Colon (tissue), 2 donors: ENCODE results near the gene STARD7.
"Not testable (repeated sequence)": the region's sequence is repeated elsewhere in the genome, so short reads cannot be mapped to it uniquely, and the experiment has no call there.

Source experiments
- FAIRE-seq: peaks from 2 replicates; lab custom pipeline; 2012; peaks lifted over from hg19 to GRCh38; lab: Jason Lieb, UNC
- donor health status: control.
- donor health status: control.

Gene STARD7

DNA sequence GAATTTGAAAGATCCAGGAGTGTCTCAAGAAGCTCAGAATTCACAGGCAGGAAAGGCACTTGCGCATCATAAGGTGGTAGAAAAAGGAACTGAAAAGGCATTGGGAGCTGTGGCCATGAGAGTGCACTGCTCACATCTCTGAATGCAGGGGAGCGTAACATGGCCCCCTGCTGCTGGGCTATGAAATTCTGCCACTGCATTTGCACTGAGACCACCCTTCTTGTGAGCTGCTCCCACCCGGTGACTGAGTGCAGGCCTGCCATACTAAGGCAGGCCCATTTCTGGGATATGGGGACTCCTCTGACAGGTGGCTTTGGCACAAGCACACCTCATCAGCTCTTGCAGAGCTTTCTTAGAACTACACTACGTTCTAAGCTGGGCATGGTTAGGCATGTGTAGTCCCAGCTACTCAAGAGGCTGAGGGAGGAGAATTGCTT lies 25.3 kb upstream of the STARD7 start:
- FAIRE-seq, result no peak

DNA sequence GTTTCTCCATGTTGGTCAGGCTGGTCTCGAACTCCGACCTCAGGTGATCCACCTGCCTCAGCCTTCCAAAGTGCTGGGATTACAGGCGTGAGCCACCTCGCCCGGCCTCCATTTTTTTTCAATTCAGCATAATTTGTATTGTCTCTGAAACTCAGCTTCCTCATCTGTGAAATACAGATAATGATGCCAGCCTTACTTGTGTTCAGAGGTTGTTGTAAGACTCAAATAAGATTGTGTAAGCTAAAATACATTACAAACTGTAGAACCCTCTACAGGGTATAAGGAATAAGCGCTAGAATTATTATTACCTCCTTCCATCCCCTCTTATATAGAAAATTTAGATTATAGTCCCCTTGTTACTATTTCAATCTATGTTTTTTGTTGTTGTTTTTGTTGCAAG lies 24.8 kb upstream of the STARD7 start:
- FAIRE-seq, result no peak

DNA sequence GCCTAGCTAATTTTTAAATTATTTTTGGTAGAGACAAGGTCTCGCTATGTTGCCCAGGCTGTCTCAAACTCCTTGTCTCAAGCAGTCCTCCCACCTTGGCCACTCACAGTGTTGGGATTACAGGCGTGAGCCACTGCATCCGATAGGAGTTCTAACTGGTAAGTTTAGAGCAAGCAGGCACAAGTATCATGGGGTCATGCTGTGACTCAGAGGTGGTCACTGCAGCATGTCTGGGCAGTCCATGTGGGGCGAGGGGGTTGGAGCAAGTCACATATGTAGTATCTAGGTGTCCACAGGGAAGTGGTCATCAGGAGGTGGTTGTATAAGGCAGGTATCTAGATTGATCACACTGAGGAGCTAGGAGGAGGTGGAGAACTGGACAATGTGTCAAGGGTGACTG lies 22.7 kb upstream of the STARD7 start:
- no peak for FAIRE-seq

DNA sequence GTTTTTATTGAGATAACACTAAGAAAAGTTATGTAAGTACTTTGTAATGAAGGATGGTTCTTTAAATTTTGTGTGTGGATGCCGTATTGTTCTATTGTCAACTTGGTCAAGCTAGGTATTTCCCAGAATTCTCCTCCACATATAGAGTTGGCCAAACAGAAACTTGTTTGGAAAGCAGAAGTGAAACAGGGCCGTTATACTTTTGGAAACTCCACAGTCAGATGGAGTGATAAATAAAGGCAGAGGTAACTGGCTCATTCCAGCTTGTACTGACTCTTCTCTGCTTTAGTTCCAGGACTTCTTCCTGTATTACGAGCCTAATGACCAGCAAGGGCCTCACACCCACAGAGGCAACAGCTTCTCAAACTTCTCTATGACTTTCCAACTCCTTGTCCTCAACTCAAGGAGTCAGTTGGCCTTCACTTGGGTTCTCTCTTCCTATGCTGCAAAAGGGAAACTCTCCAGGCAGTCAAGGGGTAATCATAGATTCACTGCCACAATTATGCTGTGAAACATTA lies 16.4 kb upstream of the STARD7 start:
- no peak for FAIRE-seq

DNA sequence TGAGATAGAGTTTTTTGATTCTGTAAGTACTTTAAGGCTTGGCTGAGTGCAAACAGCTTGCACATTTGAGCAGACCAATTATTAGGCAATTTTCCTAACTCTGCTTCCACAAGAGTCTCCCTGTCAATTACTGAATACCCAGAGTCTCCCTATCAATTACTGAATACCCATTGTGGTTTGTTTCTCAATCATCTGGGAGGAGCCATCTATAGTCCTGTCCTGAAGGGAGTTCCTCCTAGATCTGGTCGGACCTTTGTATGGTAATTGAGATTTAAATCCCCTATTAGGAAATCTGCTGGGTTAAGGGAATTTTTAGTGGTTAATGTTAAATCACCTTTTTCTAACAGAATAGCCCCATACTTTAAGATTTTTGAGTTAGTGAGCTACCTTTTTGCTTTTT lies 12.5 kb upstream of the STARD7 start:
- not testable (repeated sequence) for FAIRE-seq

DNA sequence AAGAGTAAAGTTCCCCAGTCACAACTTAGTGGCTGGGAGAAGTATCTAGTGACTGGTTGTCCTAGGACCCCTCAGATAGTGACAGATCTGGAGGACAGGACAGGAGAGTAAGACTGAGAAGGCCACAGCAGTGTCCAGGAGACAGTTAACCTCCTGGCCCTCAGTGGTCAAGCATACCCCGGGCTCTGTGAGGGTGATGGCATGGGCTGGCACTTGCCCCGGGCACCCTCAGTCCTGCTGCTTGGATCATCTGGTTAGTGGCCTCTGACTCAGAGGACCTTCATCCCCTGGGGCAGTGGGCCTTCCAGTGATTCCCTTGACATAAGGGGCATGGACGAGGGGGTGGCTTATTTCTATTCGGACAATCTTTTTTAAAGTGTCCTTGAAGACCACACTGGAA lies 11.3 kb upstream of the STARD7 start:
- not testable (repeated sequence) for FAIRE-seq

DNA sequence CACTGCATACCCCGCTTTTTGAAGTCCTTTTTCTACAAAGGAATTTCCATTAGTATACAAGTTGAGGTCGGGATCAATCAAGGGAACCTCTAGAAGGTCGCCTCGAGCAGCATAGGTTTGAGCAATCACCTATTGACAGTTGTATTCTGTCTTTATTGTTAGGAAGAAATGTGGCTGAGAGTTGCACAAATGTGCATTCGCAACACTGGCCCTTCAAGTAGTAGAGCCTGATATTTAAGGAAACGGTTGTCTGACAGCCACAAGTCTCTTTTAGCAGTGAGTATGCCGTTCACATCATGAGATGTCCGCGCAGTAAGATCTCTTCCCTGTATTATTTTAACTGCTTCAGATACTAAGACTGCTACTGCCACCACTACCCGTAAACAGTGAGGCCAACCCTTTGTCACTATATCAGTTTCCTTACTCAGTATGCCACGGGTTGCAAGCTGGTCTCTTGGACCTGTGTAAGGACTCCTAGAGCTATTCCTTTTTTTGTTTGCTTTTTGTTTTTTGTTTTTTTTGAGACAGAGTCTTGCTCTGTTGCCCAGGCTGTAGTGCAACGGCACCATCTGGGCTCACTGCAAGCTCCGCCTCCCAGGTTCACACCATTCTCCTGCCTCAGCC lies 10.0 kb upstream of the STARD7 start:
- no peak for FAIRE-seq

DNA sequence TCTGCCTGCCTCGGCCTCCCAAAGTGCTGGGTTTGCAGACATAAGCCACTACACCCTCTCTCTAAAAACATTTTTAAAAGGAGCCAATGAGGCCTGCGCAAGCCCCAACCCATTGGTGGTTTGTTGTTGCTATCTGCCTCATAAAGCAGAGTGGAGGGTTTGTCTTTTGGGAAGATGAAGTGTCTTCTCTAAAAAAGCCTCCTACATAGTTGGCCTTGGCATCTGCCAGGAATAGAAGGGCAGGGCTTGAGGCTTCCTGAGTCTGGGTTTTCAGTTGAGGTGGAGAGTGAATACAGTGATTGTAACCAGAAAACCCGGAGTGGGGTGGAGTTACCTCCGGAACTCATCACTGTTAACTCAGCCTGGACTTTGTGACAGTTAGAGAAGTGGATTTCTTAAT lies 5.9 kb upstream of the STARD7 start:
- FAIRE-seq, result no peak

DNA sequence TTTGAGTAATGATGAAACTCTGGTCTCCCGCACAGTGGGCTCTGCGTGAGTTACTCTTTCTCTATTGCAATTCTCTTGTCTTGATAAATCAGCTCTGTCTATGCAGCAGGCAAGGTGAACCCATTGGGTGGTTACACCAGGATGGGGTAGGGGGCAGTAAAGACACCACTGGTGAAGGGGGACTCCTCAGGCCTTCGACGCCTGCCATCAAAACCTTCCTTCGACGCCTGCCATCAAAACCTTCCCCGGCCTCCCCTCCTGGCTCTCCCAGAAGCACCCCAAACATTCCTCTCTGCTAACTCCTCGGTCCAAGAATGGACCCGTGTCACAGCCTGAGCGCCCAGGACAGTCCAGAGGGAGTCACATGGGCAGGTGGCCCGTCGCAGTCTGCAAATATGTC lies 4.8 kb upstream of the STARD7 start:
- no peak for FAIRE-seq

DNA sequence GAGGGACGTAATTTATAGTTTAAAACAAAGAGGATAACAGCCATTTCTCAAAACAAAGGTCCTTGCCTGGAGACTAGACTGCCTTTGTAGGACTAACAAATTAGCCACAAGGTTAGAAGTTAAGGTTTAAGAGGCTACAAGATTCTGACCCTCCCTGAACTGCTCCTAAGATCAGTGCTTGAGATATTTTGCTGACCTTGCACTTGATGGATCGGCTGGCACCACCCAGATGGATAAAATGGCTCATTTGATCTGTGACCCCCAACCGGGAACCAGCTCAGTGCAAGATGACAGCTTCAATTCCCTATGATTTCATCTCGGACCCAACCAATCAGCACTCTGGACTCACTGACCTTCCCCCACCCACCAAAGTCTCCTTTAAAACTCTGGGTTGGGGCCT lies 3.7 kb upstream of the STARD7 start:
- no peak for FAIRE-seq

DNA sequence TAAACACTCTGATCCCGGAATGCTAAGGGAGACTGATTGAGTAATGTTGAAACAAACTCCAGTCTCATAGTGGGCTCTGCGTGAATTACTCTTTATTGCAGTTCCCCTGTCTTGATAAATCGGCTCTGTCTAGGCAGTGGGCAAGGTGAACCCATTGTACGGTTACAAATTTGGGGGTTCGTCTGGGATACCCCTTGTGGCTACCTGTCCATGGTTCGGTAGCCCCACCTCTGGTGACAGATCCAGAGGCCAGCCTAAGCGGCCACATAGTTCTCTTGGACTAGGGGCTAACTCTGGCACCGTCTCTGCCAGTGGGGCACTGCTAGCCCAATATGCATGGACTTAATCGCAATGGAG lies 1.1 kb upstream of the STARD7 start:
- no peak for FAIRE-seq

DNA sequence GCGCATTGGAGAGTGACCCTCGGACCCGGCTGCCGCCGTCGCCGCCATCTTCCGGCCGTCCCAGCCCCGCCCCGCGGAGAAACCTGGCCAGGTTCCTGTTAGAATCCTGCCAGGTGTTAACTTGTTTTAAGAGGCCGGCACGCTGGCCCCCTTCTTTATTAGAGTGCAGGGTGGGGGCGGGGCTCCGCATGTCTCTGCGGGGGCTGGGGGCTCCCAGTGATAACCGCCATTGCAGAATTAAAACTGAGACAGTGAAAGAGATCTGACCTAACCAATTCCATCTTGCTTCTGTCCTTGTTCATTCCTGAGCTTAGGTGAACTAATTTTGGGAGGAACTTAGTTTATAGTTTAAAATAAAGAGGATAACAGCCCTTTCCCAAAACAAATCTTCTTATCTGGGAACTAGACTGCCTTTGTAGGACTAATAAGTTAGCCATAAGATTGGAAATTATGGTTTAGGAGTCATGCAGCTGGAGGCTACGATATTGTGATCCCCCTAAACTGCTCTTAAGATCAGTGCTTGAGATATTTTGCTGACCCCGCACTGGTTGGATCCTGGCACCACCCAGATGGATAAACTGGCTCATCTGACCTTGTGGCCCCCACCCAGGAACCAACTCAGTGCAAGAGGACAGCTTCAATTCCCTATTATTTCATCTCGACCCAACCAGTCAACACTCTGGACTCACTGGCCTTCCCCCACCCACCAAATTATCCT lies 543 bp upstream of the STARD7 start:
- FAIRE-seq, result no peak

DNA sequence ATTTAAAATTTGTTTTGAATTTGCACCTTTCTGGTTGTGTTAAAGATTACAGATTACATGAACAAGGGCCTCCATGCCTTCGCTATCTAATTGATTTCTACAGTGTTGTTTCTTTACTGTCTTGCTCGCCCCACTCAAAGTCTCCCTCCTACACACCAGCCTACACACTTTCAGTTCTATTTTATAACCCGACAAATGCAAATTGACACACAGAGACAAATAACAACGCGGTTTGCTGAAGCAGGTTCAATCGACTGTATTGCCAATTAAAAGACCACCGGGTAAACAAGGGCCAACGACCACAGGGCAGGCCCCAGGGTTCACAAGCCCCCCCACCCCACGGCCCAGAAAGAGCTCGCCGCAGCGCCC lies 869 bp downstream of the STARD7 start:
- no peak for FAIRE-seq

DNA sequence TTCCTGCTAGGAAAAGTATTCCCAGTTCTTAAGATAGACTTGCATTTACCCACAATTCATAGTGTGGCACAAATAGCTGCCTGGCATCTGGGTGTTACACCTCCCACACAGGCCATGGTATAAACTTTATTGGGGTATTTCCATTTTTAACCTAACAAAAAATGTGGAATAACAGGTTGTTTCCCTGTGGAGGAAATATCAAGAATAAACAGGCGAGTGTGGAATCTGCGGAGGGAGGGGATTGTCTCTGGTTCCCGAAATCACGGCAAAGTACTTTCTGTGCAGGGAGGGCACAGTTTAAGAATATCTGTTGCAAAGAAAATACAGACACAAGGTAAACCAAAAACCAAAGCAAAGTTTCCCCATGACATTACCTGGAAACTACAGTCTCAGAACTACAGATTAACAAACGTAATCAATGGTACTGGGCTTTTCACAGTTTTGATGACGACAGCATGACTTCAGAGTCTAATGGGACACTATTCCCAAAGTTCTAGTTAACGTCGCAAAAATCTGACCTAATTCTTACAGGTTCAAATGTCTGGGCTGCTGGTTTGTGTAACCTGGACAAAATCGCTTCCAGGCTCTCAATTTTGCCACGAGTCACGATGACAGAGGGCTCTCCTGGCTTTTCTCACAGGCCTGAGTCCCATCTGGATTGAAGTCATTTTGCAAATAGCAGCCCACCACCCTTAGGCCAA lies 1.4 kb downstream of the STARD7 start:
- no peak for FAIRE-seq

DNA sequence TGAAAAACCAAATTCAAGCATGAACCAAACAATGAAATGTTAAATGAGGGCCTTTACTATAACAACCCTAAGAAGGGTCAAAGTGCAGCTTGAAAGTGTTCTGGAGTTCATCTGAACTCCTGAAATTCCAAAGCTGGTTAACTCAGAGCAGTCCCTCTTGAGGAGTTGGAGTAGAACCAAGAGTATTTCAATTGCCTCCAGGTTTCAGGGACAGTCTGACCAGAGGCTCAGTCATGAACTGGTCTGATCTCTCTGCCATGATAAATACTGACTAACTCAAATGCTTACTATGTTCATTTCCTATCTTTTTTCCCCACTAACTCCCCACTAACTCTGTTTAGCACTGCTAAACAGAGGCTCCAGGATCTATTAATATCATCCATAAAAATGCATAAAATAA lies 2.7 kb downstream of the STARD7 start:
- FAIRE-seq, result no peak

DNA sequence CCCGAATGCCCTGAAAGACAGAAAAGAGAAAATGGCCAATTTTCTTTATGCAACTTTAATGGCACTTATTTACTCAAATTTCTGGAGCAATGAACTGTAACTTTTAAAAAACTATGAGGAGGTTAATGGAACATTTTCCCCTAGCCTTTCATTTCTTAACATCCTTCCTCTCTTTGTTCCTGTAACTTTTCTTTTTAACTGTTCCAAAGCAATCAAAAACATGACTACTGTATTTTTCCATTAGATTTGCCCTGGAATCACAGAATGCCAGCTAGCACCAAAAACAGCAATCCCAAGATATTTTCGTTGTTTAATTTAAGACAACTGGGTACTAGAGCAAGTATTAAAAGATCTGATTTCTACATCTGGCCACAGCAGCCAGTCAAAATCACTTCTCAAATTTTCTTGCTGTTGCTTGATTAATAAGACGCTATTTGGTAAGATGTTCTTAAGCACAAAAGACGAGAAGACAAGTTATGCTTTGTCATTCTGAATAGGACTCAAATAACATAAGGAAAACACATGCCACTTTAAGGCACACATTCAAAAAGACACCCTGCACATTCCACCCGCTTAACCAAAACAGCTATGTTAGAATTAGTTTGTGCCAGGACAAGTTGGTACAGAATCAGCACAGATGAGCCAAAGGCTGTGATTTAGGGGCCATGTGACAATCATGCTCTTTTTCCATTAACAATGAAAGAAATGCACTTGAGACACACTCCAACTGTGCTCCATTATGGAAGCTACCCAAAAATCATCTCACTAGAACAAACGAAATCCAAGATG lies 3.6 kb downstream of the STARD7 start:
- no peak for FAIRE-seq

DNA sequence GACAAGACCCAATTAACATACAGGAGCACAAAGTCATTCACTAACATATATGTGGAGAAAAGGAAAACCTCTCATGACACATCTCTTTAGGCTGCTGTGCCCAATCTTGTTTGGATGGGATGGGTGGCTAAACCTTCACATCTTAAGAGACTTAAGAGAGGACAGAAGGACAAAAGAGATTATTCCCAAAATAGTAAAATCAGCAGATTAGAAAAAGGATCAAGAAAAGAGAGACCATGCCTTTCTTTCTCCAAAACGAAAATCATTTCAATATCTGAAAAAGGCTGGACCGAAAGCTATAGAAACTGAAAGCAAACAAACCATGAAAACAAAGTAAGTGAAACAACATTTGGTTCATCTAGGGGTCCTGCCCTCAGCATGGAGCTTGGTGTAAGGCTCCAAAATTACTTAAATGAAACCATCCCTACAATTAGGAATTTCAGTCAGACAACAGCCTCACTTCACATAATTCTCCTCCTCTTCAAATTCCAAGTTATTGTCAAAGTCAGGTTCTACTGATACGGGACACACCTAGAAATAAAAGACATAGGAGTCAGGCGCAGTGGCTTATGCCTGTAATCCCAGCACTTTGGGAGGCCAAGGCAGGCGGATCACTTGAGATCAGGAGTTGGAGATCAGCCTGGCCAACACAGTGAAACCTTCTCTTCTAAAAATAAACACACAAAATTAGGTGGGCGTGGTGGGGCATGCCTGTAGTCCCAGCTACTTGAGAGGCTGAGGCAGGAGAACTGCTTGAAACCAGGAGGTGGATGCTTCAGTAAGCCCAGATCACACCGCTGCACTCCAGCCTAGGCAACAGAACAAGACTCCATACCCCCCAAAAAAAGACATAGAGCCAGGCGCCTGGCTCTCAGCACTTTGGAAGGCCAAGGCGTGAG lies 5.2 kb downstream of the STARD7 start:
- no peak for FAIRE-seq

DNA sequence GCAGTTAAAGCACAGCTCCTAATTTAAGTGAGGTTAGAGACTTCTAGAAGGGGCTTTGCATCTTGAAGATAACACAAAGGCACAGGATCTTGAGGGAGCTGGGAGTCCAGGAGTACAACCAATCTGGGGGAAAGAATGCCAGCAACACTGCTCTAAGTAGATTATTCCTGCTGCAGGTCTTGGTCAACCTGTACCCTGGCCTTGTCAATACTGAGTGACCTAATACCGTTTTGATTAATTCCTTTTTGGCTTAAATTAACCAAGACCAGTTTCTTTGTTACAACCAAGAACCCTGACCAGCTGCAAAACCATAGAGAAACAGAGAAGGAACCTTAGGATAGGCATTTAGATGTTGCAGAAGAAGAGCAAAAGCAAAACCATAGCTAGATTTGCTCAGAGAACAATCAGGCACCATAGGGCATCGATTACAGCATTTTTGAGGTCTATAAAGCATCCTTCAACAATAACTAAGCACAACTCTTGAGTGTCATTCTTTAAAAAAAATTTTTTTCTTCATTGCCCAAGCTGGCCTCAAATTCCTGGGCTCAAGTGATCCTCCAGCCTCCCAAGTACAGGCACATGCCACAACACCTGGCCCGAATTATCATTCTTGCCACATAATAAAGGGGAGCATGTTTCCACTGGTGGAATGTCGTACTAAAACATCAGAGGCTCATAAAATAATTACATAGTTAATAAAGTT lies 6.3 kb downstream of the STARD7 start:
- FAIRE-seq, result no peak

DNA sequence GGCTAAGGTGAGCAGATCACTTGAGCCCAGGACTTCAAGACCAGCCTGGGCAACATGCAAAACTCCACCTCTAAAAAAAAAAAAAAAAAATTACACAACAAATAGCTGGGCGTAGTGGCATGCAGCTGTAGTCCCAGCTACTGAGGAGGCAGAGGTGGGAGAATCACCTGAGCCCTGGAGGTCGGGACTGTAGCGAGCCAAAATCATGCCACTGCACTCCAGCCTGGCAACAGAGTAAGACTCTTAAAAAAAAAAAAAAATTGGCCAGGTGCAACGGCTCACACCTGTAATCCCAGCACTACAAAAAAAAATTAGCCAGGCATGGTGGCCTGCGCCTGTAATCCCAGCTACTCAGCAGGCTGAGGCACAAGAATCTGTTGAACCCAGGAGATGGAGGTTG lies 7.3 kb downstream of the STARD7 start:
- no peak for FAIRE-seq

DNA sequence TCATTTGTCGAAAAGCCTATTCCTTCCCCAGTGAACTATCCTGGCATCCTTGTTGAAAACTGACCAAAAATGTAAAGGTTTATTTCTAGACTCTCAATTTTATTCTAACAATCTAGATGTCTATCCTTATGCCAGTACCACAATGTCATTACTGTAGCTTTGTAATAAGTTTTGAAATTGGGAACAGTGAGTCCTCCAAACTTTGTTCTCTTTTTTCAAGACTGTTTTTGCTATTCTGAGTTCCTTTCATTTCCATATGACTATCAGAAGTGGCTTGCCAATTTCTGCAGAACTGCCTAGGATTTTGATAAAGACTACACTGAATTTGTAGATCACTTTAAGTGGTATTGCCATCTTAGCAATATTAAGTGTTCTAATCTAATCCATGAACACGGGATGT lies 9.7 kb downstream of the STARD7 start:
- FAIRE-seq, result no peak
